Activated B cell treated with CpG ODN at 0.5 μM for 24 hours (primary cell): ENCODE results near the gene COX19. TPM values are rescaled to one million over a fixed set of nuclear protein-coding genes. Genes with fewer than 3 reads are reported as not detected.

Source experiments
- ATAC-seq: fragments of 200-7000 bp; cut with Tn5 transposase; one replicate; pipeline ENCODE4 v1.10.0; 2021; ENCODE audit warnings: low read depth, mild to moderate bottlenecking, moderate library complexity
- CTCF ChIA-PET: fragments of 350-600 bp; sonication (Branson Sonifier 250); formaldehyde crosslinking; loops from one replicate; lab custom pipeline; 2021; ENCODE audit warnings: antibody characterized with exemption; lab: Charles Lee
- POLR2A ChIA-PET: fragments of 350-600 bp; sonication (Branson Sonifier 250); formaldehyde crosslinking; loops from one replicate; lab custom pipeline; 2021; ENCODE audit warnings: antibody characterized with exemption; lab: Charles Lee
- DNase-seq: peaks from one replicate; pipeline ENCODE4 v3.0.0; 2022
- H3K27ac Mint-ChIP-seq: one replicate; pipeline ENCODE4 v1.8.0; 2020; ENCODE audit warnings: mixed read lengths
- H3K27me3 Mint-ChIP-seq: one replicate; pipeline ENCODE4 v1.8.0; 2021; ENCODE audit warnings: mixed read lengths
- H3K36me3 Mint-ChIP-seq: one replicate; pipeline ENCODE4 v1.8.0; 2021; ENCODE audit warnings: low read depth, mixed read lengths
- H3K4me1 Mint-ChIP-seq: one replicate; pipeline ENCODE4 v1.8.0; 2021; ENCODE audit warnings: mixed read lengths
- H3K4me3 Mint-ChIP-seq: one replicate; pipeline ENCODE4 v1.8.0; 2020; ENCODE audit warnings: mild to moderate bottlenecking, mixed read lengths
- H3K9me3 Mint-ChIP-seq: one replicate; pipeline ENCODE4 v1.8.0; 2020; ENCODE audit warnings: mixed read lengths
- CTCF ChIP-seq: fragments of 200-600 bp; IDR thresholded peaks from one replicate; pipeline ENCODE4 v1.8.0; 2022; ENCODE audit warnings: antibody characterized with exemption, mild to moderate bottlenecking
- intact Hi-C: fragments of 100-400 bp; cut with micrococcal nuclease; formaldehyde crosslinking; loops from one replicate; pipeline ENCODE4 v1.15.1; 2024
- total RNA-seq: library from RNA; stranded (reverse); gene quantifications from 2 replicates; pipeline ENCODE4 v1.2.3, GENCODE V29; 2022

COX19 gene
- total RNA-seq, 1 donor from 2014 or later, result 24.5 TPM

DNA sequence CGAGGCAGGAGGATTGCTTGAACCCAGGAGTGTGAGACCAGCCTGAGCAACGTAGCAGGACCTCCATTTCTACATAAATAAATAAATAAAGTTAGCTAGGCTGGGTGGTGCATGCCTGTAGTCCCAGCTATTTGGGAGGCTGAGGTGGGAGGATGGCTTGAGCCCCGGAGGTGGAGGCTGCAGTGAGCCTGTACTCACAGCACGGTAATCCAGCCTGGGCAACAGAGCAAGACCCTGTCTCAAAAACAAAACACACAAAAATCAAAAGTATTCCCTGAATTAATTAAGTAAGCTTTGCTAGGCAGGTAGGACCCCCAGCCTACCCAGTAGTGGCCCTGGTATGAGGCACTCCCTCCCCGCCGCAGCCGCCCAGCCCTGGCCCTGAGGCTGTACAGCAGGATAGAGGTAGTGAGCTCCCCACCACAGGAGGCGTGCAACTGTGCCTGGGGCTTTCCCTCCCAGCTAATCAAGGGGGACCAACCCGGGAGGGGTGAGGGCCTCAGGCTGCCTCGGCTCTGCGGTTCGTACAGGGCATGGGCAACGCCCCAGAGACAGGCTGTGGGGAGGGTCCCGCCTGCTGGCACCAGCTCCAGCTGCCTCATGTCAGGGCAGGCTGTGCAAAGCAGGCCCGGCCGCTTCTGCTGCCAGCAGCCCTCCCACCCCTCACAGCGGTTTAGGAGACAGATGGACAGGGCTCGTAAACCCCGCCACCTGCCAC, 6.6 kb upstream of the COX19 start:
- intact Hi-C loops, result no loop called here
- ATAC-seq (no peak), DNase-seq (no peak)
- H3K9me3 Mint-ChIP-seq, result no peaks in the 10 kb centered on the region
- TF ChIP-seq CTCF, result no peak
- H3K36me3 Mint-ChIP-seq, result no peaks in the 10 kb centered on the region
- no peak overlapping the region for H3K4me3 Mint-ChIP-seq
- ChIA-PET CTCF (interaction anchor here (1.5 kb wide), 1 partner anchor 11 kb away, joined by 6 read pairs; no protein-coding TSS in a partner anchor), POLR2A (no interaction called here)
- H3K27ac Mint-ChIP-seq, result no peak overlapping the region
- peaks cover 4% of the 10 kb centered on the region for H3K27me3 Mint-ChIP-seq
- peaks cover 2% of the 10 kb centered on the region for H3K4me1 Mint-ChIP-seq

- peaks cover 5% of the 10 kb centered on the region for H3K4me1 Mint-ChIP-seq
- intact Hi-C loops, result loop anchor here (10.0 kb wide), 1 partner anchor 165 kb away; no protein-coding TSS in a partner anchor
- no peaks in the 10 kb centered on the region for H3K36me3 Mint-ChIP-seq
- CTCF ChIA-PET, result no interaction called here
- POLR2A ChIA-PET, result no interaction called here
- no peak for DNase-seq
- H3K27ac Mint-ChIP-seq, result no peak overlapping the region
- no peaks in the 10 kb centered on the region for H3K9me3 Mint-ChIP-seq
- no peaks in the 10 kb centered on the region for H3K27me3 Mint-ChIP-seq
- TF ChIP-seq CTCF, result no peak
- no peak for ATAC-seq
- H3K4me3 Mint-ChIP-seq, result no peak overlapping the region
Measured at GRCh38 chr7:979886-980571, 4.7 kb upstream of the COX19 start.

DNA sequence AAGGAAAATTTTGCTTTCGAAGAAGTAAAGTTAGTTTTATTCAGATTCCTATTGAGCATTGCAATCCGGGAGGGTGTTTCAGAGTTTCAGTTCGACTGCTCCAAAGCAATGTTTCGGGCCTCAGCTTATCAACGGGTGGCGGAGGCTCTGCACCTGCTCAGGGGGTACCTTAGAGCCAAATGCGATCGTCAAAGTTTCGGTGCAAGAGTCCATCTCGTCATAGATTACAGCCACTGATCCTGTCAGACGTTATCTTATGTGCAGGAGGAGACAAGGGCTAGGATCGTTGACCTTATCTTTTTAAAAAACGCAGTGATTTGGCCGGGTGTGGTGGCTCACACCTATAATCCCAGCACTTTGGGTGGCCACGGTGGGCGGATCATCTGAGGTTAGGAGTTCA, 3.8 kb upstream of the COX19 start:
- no peak for ATAC-seq
- peaks cover 13% of the 10 kb centered on the region for H3K4me1 Mint-ChIP-seq
- intact Hi-C loops, result loop anchor here (10.0 kb wide), 1 partner anchor 164 kb away; no protein-coding TSS in a partner anchor
- H3K9me3 Mint-ChIP-seq, result no peaks in the 10 kb centered on the region
- no peak overlapping the region for H3K4me3 Mint-ChIP-seq
- H3K27ac Mint-ChIP-seq, result no peak overlapping the region
- no peak for DNase-seq
- CTCF ChIA-PET, result interaction anchor here (1.7 kb wide), 2 partner anchors 14 to 86 kb away, joined by 5 read pairs; no protein-coding TSS in a partner anchor
- H3K36me3 Mint-ChIP-seq, result peaks cover 2% of the 10 kb centered on the region
- POLR2A ChIA-PET, result interaction anchor here (1.3 to 1.7 kb wide), 2 partner anchors 14 to 70 kb away, joined by 3 to 4 read pairs; no protein-coding TSS in a partner anchor
- no peaks in the 10 kb centered on the region for H3K27me3 Mint-ChIP-seq
- no peak for TF ChIP-seq CTCF

DNA sequence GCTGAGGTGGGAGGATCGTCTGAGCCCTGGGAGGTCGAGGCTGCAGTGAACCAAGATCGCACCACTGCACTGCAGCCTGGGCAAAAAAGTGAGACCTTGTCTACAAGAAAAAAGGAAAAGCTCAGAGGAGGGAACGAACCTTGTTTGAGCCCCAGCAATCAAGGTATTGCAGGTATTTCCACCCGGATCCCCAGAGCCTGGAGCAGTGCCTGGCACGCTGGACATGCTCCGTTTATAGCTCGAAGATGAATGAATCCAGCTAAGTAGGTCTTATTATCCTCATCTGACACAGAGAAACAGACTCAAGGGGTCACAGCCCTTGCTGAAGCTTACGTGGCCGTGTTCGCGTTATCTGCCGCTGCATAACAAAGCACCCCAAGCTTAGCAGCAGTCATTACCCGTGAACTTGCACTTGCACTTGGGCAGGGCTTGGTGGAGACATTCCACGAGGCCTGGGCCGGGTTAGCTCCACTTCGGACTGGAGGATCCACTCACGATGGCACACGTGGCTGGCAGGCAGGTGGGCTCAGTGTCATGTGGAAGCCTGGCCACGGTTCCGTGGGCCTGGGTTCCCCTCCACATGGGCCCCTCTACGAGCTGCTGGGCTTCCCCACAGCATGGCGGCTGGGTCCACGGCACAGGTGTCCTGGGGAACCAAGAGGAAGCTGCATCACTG, 3.2 kb upstream of the COX19 start:
- peaks cover 2% of the 10 kb centered on the region for H3K36me3 Mint-ChIP-seq
- CTCF ChIA-PET, result interaction anchor here (1.7 kb wide), 2 partner anchors 15 to 87 kb away, joined by 5 read pairs; no protein-coding TSS in a partner anchor
- POLR2A ChIA-PET, result interaction anchor here (1.3 to 1.7 kb wide), 2 partner anchors 15 to 70 kb away, joined by 3 to 4 read pairs; no protein-coding TSS in a partner anchor

More for the DNA sequence above, 3.2 kb upstream of the COX19 start:
- no peak for DNase-seq
- no peak for TF ChIP-seq CTCF
- no peak overlapping the region for H3K4me3 Mint-ChIP-seq
- no peak overlapping the region for H3K27ac Mint-ChIP-seq
- no peaks in the 10 kb centered on the region for H3K27me3 Mint-ChIP-seq
- no peaks in the 10 kb centered on the region for H3K9me3 Mint-ChIP-seq
- no peak for ATAC-seq
- intact Hi-C loops, result loop anchor here (10.0 kb wide), 1 partner anchor 164 kb away; no protein-coding TSS in a partner anchor
- H3K4me1 Mint-ChIP-seq, result peaks cover 15% of the 10 kb centered on the region
